HG03457 (cell line): ENCODE measurements around the gene IL22RA2.

ENCODE experiments used
- ATAC-seq: cut with Tn5 transposase; IDR thresholded peaks from one replicate; pipeline ENCODE4 v1.9.1; 2021; ENCODE audit warnings: moderate number of reproducible peaks; ENCODE audit not compliant: unreplicated experiment

The IL22RA2 gene

GRCh38 chr6:137167702-137168377 is 5.6 kb downstream of the IL22RA2 start:
- ATAC-seq = no peak

- ATAC-seq = no peak
Measured at GRCh38 chr6:137166247-137167098, 7.0 kb downstream of the IL22RA2 start.

- ATAC-seq = peak; percentile 51
Measured at GRCh38 chr6:137165375-137166246, 7.8 kb downstream of the IL22RA2 start.

- no peak for ATAC-seq
Measured at GRCh38 chr6:137163732-137164318, 9.6 kb downstream of the IL22RA2 start.

- ATAC-seq = no peak
Measured at GRCh38 chr6:137162692-137163306, 10.6 kb downstream of the IL22RA2 start.

GRCh38 chr6:137161949-137162348 is 11.5 kb downstream of the IL22RA2 start:
- no peak for ATAC-seq

GRCh38 chr6:137160763-137161162 is 12.7 kb downstream of the IL22RA2 start:
- ATAC-seq = no peak

- no peak for ATAC-seq
Measured at GRCh38 chr6:137159912-137160311, 13.5 kb downstream of the IL22RA2 start.

- no peak for ATAC-seq
Measured at GRCh38 chr6:137157601-137158000, 15.8 kb downstream of the IL22RA2 start.

GRCh38 chr6:137156650-137157049 is 16.8 kb downstream of the IL22RA2 start:
- no peak for ATAC-seq

- no peak for ATAC-seq
Measured at GRCh38 chr6:137155830-137156229, 17.6 kb downstream of the IL22RA2 start.

GRCh38 chr6:137150072-137150471 is 23.4 kb downstream of the IL22RA2 start:
- ATAC-seq = no peak

GRCh38 chr6:137149035-137149393 is 24.4 kb downstream of the IL22RA2 start:
- ATAC-seq = no peak

GRCh38 chr6:137148306-137149034 is 25.0 kb downstream of the IL22RA2 start:
- ATAC-seq = no peak

- no peak for ATAC-seq
Measured at GRCh38 chr6:137147195-137147594, 26.2 kb downstream of the IL22RA2 start.

GRCh38 chr6:137146206-137146605 is 27.2 kb downstream of the IL22RA2 start:
- no peak for ATAC-seq

GRCh38 chr6:137145421-137145820 is 28.0 kb downstream of the IL22RA2 start:
- ATAC-seq = no peak

- no peak for ATAC-seq
Measured at GRCh38 chr6:137136065-137136464, 37.4 kb downstream of the IL22RA2 start.

GRCh38 chr6:137134483-137134882 is 39.0 kb downstream of the IL22RA2 start:
- ATAC-seq = no peak

- ATAC-seq = no peak
Measured at GRCh38 chr6:137133122-137133521, 40.3 kb downstream of the IL22RA2 start.
